GM12878 (cell line): Measurements from ENCODE around the gene ARHGAP19.
A peak's percentile ranks its signal among the peaks of the same experiment; 100 is the strongest.

ENCODE experiments used
- BRCA1 ChIP-seq: IDR thresholded peaks from 2 replicates; pipeline ENCODE4 v1.6.1; 2011; ENCODE audit warnings: low read depth, low read length, improper control_type of control experiment
- EED ChIP-seq: sonication (generic); IDR thresholded peaks from 2 replicates; pipeline ENCODE4 v1.6.1; 2016; ENCODE audit warnings: antibody characterized with exemption, low read depth
- EZH2 ChIP-seq: IDR thresholded peaks from 2 replicates; pipeline ENCODE4 v1.6.1; 2012; ENCODE audit warnings: low read depth, mild to moderate bottlenecking, control low read depth, inconsistent platforms, low read length, borderline replicate concordance; ENCODE audit not compliant: control insufficient read depth
- HCFC1 ChIP-seq: fragments of 150-350 bp; IDR thresholded peaks from 2 replicates; pipeline ENCODE4 v1.6.1; 2014; ENCODE audit warnings: low read length
- KAT2A ChIP-seq: conservative IDR thresholded peaks from 2 replicates; pipeline ENCODE4 v1.6.1; 2011; ENCODE audit warnings: low read depth, low read length; ENCODE audit not compliant: control insufficient read depth
- SREBF1 ChIP-seq: IDR thresholded peaks from 2 replicates; pipeline ENCODE4 v1.6.1; 2012; ENCODE audit warnings: mild to moderate bottlenecking, low read length
- STAT1 ChIP-seq: fragments of 450-650 bp; conservative IDR thresholded peaks from 2 replicates; pipeline ENCODE4 v1.6.1; 2014; ENCODE audit warnings: antibody characterized with exemption, mild to moderate bottlenecking
- TF ChIP-seq, protein P1 (sequence below), 3 experiments: IDR thresholded peaks in 2 of 3; conservative IDR thresholded peaks in 1 of 3; 2 replicates each; pipeline ENCODE4 v1.5.1; 2011; ENCODE audit warnings: low read depth in 3 of 3, low read length in 3 of 3, mild to moderate bottlenecking in 3 of 3, control low read depth in 2 of 3, moderate library complexity in 2 of 3, inconsistent platforms in 1 of 3, mixed read lengths in 1 of 3; ENCODE audit not compliant: control insufficient read depth in 2 of 3, insufficient read depth in 1 of 3; ENCODE audit errors: extremely low read depth in 1 of 3
- TF ChIP-seq, protein P2 (sequence below): IDR thresholded peaks from 2 replicates; pipeline ENCODE4 v1.6.1; 2012; ENCODE audit warnings: mild to moderate bottlenecking, low read depth, low read length

DNA sequence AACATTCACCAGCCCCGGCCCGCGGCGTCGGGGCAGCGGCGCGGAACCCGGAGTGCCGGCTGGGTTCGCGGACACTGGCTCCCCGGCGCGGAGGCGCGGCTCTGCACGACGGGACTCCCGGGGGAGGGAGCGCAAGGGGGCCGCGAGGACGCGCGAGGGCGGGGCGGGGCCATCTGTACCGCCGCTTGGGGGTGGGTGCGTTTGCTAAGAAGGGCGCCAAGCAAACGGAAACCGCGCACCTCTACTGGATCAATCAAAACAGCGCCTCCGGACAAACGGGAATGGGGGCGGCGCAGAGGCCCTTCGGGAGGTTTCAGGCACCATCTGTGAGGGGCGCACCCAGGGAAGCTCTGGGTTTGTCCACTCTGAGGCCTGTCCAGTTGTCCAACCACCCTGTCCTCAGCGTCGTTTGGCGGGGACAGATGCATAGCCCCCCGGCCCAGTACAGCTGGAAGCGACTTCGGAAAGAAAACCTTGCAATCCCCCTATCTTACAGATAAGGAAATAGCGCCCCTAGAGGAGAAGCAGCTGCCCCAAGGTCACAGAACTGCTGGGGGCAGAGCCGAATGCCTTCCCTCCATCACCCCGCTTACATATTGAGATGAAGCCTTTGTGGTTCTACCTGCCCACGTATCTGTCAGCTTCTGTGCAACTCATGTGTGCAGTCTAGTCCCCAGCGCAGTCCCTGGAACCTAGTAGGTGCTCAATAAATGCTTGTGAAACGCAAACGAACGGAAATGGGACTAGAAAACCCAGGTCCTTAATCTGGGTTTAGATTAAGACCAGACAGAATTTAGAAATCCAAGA lies 96.0 kb downstream of the ARHGAP19 start:
- TF ChIP-seq HCFC1 (no peak), STAT1 (no peak), BRCA1 (no peak), EED (no peak), KAT2A (no peak), SREBF1 (no peak), EZH2 (no peak)
- TF ChIP-seq, protein P1, sequence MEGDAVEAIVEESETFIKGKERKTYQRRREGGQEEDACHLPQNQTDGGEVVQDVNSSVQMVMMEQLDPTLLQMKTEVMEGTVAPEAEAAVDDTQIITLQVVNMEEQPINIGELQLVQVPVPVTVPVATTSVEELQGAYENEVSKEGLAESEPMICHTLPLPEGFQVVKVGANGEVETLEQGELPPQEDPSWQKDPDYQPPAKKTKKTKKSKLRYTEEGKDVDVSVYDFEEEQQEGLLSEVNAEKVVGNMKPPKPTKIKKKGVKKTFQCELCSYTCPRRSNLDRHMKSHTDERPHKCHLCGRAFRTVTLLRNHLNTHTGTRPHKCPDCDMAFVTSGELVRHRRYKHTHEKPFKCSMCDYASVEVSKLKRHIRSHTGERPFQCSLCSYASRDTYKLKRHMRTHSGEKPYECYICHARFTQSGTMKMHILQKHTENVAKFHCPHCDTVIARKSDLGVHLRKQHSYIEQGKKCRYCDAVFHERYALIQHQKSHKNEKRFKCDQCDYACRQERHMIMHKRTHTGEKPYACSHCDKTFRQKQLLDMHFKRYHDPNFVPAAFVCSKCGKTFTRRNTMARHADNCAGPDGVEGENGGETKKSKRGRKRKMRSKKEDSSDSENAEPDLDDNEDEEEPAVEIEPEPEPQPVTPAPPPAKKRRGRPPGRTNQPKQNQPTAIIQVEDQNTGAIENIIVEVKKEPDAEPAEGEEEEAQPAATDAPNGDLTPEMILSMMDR (IDR thresholded peaks at IDR 0.05 in 2 of 3, conservative IDR thresholded peaks at IDR 0.05 in 1 of 3; ENCODE audit: control insufficient read depth in 2 of 3, extremely low read depth in 1 of 3, insufficient read depth in 1 of 3, low read depth in 3 of 3, low read length in 3 of 3) = peak; percentile 76 to 94 (median 81)
- TF ChIP-seq, protein P2, sequence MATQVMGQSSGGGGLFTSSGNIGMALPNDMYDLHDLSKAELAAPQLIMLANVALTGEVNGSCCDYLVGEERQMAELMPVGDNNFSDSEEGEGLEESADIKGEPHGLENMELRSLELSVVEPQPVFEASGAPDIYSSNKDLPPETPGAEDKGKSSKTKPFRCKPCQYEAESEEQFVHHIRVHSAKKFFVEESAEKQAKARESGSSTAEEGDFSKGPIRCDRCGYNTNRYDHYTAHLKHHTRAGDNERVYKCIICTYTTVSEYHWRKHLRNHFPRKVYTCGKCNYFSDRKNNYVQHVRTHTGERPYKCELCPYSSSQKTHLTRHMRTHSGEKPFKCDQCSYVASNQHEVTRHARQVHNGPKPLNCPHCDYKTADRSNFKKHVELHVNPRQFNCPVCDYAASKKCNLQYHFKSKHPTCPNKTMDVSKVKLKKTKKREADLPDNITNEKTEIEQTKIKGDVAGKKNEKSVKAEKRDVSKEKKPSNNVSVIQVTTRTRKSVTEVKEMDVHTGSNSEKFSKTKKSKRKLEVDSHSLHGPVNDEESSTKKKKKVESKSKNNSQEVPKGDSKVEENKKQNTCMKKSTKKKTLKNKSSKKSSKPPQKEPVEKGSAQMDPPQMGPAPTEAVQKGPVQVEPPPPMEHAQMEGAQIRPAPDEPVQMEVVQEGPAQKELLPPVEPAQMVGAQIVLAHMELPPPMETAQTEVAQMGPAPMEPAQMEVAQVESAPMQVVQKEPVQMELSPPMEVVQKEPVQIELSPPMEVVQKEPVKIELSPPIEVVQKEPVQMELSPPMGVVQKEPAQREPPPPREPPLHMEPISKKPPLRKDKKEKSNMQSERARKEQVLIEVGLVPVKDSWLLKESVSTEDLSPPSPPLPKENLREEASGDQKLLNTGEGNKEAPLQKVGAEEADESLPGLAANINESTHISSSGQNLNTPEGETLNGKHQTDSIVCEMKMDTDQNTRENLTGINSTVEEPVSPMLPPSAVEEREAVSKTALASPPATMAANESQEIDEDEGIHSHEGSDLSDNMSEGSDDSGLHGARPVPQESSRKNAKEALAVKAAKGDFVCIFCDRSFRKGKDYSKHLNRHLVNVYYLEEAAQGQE = no peak
